Activated CD8-positive, alpha-beta memory T cell treated with anti-CD3 and anti-CD28 coated beads, Interleukin-2, amount 10 ng/mL, durations not matched to agents 7 days and 5 days (primary cell): ENCODE measurements around the gene SF3A1. TPM values are rescaled to one million over a fixed set of nuclear protein-coding genes. Genes with fewer than 3 reads are reported as not detected.
"Not testable (repeated sequence)": the region's sequence is repeated elsewhere in the genome, so short reads cannot be mapped to it uniquely, and the experiment has no call there.

Experiments
- ATAC-seq: fragments of 150-1000 bp; cut with Tn5 transposase; one replicate; pipeline ENCODE4 v1.10.0; 2021; ENCODE audit warnings: moderate library complexity
- CTCF ChIA-PET: fragments of 350-600 bp; sonication (Branson Sonifier 250); formaldehyde crosslinking; loops from one replicate; lab custom pipeline; 2021; ENCODE audit warnings: antibody characterized with exemption; lab: Charles Lee
- DNase-seq: peaks from one replicate; pipeline ENCODE4 v3.0.0-alpha.2; 2020
- H3K27ac Mint-ChIP-seq: one replicate; pipeline ENCODE4 v1.8.0; 2021; ENCODE audit warnings: mild to moderate bottlenecking, mixed read lengths
- H3K27me3 Mint-ChIP-seq: one replicate; pipeline ENCODE4 v1.8.0; 2021; ENCODE audit warnings: mixed read lengths
- H3K36me3 Mint-ChIP-seq: one replicate; pipeline ENCODE4 v1.8.0; 2021; ENCODE audit warnings: mild to moderate bottlenecking, mixed read lengths
- H3K4me1 Mint-ChIP-seq: one replicate; pipeline ENCODE4 v1.8.0; 2021; ENCODE audit warnings: mixed read lengths
- H3K4me3 Mint-ChIP-seq: one replicate; pipeline ENCODE4 v1.8.0; 2021; ENCODE audit warnings: mild to moderate bottlenecking, moderate library complexity, mixed read lengths
- H3K9me3 Mint-ChIP-seq: one replicate; pipeline ENCODE4 v1.8.0; 2022; ENCODE audit warnings: low read depth, mixed read lengths
- total RNA-seq, 2 experiments: library from RNA; stranded (reverse); gene quantifications; one replicate each; pipeline ENCODE4 v1.2.3, GENCODE V29; 2021

Gene SF3A1
- total RNA-seq, 2 experiments from 2014 or later: 214 to 267 TPM

DNA sequence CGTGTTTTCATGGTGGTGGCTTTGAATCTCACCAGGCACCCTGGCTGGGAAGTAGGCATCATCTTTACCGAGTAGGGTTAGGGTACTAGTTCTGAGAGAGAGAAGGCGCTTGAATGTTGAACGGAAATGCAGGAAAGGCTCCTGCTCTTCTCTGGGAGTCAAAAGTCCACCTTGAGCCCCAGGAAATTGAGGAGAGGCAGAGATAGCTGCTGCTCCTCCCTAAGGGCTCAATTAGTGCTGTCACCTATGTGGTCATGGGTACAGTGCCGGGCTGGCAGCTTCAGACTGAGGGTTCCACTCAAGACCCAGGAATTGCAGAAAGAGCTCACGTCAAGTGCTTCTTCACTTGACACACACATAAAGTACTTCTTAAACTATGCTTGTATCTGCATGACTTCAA lies 1.8 kb upstream of the SF3A1 start:
- H3K36me3 Mint-ChIP-seq: peaks cover 13% of the 10 kb centered on the region
- ATAC-seq: no peak
- H3K27me3 Mint-ChIP-seq: no peaks in the 10 kb centered on the region
- CTCF ChIA-PET: interaction anchor here (0.6 to 7.4 kb wide), 4 partner anchors 8 to 380 kb away, joined by 3 to 58 read pairs (median 4); partner anchors contain the start of gene CASTOR1
- DNase-seq: no peak
- H3K9me3 Mint-ChIP-seq: no peaks in the 10 kb centered on the region
- no peak overlapping the region for H3K27ac Mint-ChIP-seq
- H3K4me1 Mint-ChIP-seq: peaks cover 39% of the 10 kb centered on the region
- no peak overlapping the region for H3K4me3 Mint-ChIP-seq

- ATAC-seq (no peak), DNase-seq (no peak)
- CTCF ChIA-PET: interaction anchor here (7.4 kb wide), 1 partner anchor 69 kb away, joined by 58 read pairs; the partner anchor contains the start of gene CASTOR1
- Mint-ChIP-seq H3K4me1 (peaks cover 41% of the 10 kb centered on the region), H3K36me3 (peaks cover 16% of the 10 kb centered on the region), H3K27me3 (no peaks in the 10 kb centered on the region), H3K27ac (no peak overlapping the region), H3K9me3 (no peaks in the 10 kb centered on the region), H3K4me3 (peak overlapping the region; percentile 85)
Observed at GRCh38 chr22:30357650-30358215, 1.0 kb upstream of the SF3A1 start.

DNA sequence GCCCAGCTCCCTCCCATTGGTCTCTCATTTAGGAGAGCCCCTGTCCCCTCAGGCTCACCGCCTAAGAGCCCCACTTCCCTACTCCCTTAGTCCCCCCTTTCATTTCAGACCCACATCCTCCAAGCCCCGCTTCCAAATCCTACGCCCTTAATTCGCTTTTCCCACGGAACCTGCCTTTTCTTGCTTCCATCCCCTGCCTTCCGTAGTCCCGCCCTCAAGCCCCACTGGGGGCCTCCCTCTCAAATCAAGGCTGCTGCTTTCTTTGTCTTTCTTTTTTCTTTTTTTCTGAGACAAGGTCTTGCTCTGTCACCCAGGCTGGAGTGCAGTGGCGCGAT lies 509 bp upstream of the SF3A1 start:
- H3K27me3 Mint-ChIP-seq: no peaks in the 10 kb centered on the region
- CTCF ChIA-PET: interaction anchor here (0.6 to 7.4 kb wide), 7 partner anchors 24 to 72 kb away, joined by 3 to 58 read pairs (median 3); partner anchors contain the start of genes CASTOR1 and RNF215
- no peak for ATAC-seq
- DNase-seq: no peak
- no peaks in the 10 kb centered on the region for H3K9me3 Mint-ChIP-seq
- peaks cover 45% of the 10 kb centered on the region for H3K4me1 Mint-ChIP-seq
- H3K27ac Mint-ChIP-seq: peak overlapping the region; percentile 74
- H3K4me3 Mint-ChIP-seq: peak overlapping the region; percentile 85
- peaks cover 21% of the 10 kb centered on the region for H3K36me3 Mint-ChIP-seq

DNA sequence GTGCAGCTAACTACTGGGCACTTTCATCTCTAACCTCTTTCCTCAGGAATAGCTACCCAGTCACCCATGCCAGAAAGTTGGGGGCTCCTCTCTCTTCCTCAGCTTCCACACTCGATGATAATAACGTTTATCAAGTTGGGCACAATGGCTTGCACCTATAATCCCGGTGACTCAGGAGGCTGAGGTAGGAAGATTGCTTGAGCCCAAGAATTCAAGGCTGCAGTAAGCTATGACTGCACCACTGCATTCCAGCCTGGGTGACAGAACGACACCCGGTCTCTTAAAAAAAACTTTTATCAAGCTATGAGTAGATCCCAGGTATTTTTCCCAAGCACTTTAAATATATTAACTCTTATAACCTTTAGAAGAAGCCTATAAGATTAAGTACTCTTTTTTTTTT lies 2.0 kb downstream of the SF3A1 start:
- ATAC-seq (no peak), DNase-seq (no peak)
- no peaks in the 10 kb centered on the region for H3K27me3 Mint-ChIP-seq
- peaks cover 49% of the 10 kb centered on the region for H3K4me1 Mint-ChIP-seq
- CTCF ChIA-PET: interaction anchor here (0.6 to 7.4 kb wide), 2 partner anchors 66 to 97 kb away, joined by 3 to 58 read pairs; partner anchors contain the start of gene CASTOR1
- peaks cover 40% of the 10 kb centered on the region for H3K36me3 Mint-ChIP-seq
- no peak overlapping the region for H3K4me3 Mint-ChIP-seq
- H3K27ac Mint-ChIP-seq: peak overlapping the region; percentile 61
- no peaks in the 10 kb centered on the region for H3K9me3 Mint-ChIP-seq

- H3K4me1 Mint-ChIP-seq: peaks cover 64% of the 10 kb centered on the region
- no peak overlapping the region for H3K27ac Mint-ChIP-seq
- ATAC-seq (no peak), DNase-seq (no peak)
- H3K4me3 Mint-ChIP-seq: no peak overlapping the region
- CTCF ChIA-PET: interaction anchor here (1.5 to 1.8 kb wide), 3 partner anchors 24 to 64 kb away, joined by 4 read pairs; partner anchors contain the start of genes CASTOR1 and TBC1D10A
- H3K27me3 Mint-ChIP-seq: no peaks in the 10 kb centered on the region
- H3K36me3 Mint-ChIP-seq: peaks cover 55% of the 10 kb centered on the region
- no peaks in the 10 kb centered on the region for H3K9me3 Mint-ChIP-seq
Observed at GRCh38 chr22:30351226-30351625, 5.5 kb downstream of the SF3A1 start.

- no peak for ATAC-seq
- peaks cover 68% of the 10 kb centered on the region for H3K36me3 Mint-ChIP-seq
- H3K4me3 Mint-ChIP-seq: peak overlapping the region; percentile 16
- H3K4me1 Mint-ChIP-seq: peaks cover 56% of the 10 kb centered on the region
- H3K27ac Mint-ChIP-seq: peak overlapping the region; percentile 76
- CTCF ChIA-PET: no interaction called here
- no peaks in the 10 kb centered on the region for H3K9me3 Mint-ChIP-seq
- no peaks in the 10 kb centered on the region for H3K27me3 Mint-ChIP-seq
- DNase-seq: no peak
Observed at GRCh38 chr22:30348809-30349208, 7.9 kb downstream of the SF3A1 start.

DNA sequence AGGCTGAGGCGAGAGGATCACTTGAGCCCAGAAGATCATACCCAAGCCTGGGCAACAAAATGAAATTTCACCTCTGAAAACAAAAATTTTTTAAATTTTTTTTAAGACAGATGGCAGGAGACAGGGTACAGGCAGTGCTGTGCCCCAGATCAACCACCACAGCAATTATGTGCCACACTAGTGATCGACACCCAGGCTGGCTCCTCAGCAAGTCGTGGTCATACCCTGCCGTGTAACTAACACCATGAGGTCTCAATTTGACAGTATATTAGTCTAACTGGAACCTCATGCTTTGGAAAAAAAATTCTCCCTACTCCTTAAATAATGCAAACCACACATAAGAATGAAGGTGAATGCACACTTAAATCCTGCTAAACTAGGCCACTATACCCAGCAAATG lies 8.3 kb downstream of the SF3A1 start:
- Mint-ChIP-seq H3K4me3 (peak overlapping the region; percentile 16), H3K4me1 (peaks cover 56% of the 10 kb centered on the region), H3K27ac (peak overlapping the region; percentile 76), H3K36me3 (peaks cover 70% of the 10 kb centered on the region), H3K9me3 (no peaks in the 10 kb centered on the region), H3K27me3 (no peaks in the 10 kb centered on the region)
- DNase-seq (no peak), ATAC-seq (peak; percentile 29)
- CTCF ChIA-PET: interaction anchor here (0.6 to 1.4 kb wide), 2 partner anchors 22 to 61 kb away, joined by 3 to 5 read pairs; partner anchors contain the start of gene TBC1D10A

- CTCF ChIA-PET: interaction anchor here (1.0 to 1.7 kb wide), 5 partner anchors 17 to 59 kb away, joined by 3 to 9 read pairs (median 5); partner anchors contain the start of genes RNF215 and TBC1D10A
- peaks cover 73% of the 10 kb centered on the region for H3K36me3 Mint-ChIP-seq
- peaks cover 50% of the 10 kb centered on the region for H3K4me1 Mint-ChIP-seq
- ATAC-seq (peak; percentile 54), DNase-seq (no peak)
- H3K9me3 Mint-ChIP-seq: no peaks in the 10 kb centered on the region
- H3K27ac Mint-ChIP-seq: peak overlapping the region; percentile 76
- H3K4me3 Mint-ChIP-seq: peak overlapping the region; percentile 3
- H3K27me3 Mint-ChIP-seq: no peaks in the 10 kb centered on the region
Observed at GRCh38 chr22:30347255-30347892, 9.3 kb downstream of the SF3A1 start.

DNA sequence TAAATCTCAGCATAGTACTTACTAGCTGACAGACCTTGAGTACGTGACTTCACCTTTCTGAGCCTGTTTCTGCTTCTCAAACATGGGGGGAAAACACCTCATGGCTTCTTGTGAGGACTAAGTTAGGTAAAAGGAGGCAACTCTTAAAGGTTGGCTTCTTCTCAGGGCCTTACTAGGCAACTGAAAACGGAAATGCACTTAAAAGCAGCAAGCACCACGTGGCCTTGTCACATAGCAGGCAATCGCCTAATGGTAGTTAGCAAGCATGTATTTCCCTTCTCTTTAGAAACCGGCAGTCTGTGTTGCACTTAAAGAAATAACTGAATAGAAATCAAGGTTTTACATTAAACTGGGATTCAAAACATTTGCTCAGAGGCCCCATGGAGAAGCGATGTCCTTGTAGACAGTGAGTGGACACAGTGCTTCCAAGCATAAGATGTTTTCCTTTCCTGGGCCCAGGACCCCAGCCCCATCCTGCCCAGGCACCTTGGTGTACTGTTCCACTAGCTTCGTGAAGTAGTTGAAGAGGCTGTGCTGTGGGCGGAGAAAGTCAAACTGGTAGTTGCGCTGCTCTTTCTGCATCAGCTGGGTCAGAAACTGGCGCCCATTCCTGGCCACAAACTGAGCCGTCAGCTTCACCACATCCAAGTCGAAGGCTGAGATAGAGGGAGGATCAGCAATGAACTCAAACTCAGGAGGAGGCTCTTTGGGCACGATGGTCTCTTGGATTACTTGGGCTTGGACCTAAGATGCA lies 12.1 kb downstream of the SF3A1 start:
- DNase-seq (peak; percentile 51), ATAC-seq (no peak)
- H3K27me3 Mint-ChIP-seq: no peaks in the 10 kb centered on the region
- H3K4me1 Mint-ChIP-seq: peaks cover 39% of the 10 kb centered on the region
- H3K36me3 Mint-ChIP-seq: peaks cover 75% of the 10 kb centered on the region
- no peaks in the 10 kb centered on the region for H3K9me3 Mint-ChIP-seq
- no peak overlapping the region for H3K4me3 Mint-ChIP-seq
- CTCF ChIA-PET: interaction anchor here (0.8 to 1.3 kb wide), 2 partner anchors 19 to 236 kb away, joined by 3 to 4 read pairs; no protein-coding TSS in a partner anchor
- peak overlapping the region; percentile 68 for H3K27ac Mint-ChIP-seq

DNA sequence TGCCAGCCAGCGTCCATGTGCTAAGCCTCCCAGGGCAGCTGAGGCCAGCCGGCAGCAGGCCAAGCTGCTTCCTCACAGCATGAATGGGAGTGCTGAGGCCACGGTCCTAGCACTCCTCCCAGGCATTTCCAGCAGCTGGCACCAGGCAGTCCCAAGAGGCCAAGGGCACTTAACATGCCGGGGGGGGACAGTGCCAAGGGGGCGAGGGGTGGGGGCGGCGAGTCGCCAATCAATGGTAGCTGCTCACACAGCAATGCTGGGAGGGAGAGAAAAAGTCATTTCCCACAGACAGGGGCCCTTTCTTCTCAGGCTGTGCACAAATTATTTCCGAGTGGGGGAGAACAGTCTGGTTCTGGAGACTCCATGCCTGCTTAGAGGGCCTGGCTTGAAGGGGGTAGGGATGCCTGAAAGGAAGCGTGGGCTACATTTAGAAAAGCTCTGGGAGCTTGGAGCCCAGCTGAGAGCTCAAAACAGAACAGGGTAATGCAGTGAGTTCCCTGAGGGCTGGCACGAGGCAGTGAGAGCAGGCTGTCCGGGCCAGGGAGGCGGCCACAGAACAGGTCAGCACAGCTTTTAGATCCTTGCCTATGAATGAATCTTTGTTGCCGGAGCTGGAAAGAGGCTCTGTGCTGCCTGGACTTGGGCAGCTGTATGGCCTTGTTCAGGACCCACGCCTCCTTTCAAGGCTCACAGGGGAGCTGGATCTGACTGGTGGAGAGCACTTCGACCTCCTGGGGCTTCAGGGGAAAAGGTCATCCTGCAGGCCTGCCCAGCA lies 15.6 kb downstream of the SF3A1 start:
- Mint-ChIP-seq H3K4me1 (peaks cover 11% of the 10 kb centered on the region), H3K27me3 (no peaks in the 10 kb centered on the region), H3K36me3 (peaks cover 90% of the 10 kb centered on the region), H3K9me3 (no peaks in the 10 kb centered on the region), H3K27ac (no peak overlapping the region), H3K4me3 (no peak overlapping the region)
- CTCF ChIA-PET: interaction anchor here (0.5 to 1.9 kb wide), 4 partner anchors 9 to 53 kb away, joined by 3 to 5 read pairs (median 4); partner anchors contain the start of gene CASTOR1
- ATAC-seq: no peak
- DNase-seq: no peak

GRCh38 chr22:30338802-30339201 lies 17.9 kb downstream of the SF3A1 start:
- no peak for DNase-seq
- no peak for ATAC-seq
- H3K4me1 Mint-ChIP-seq: peaks cover 14% of the 10 kb centered on the region
- no peaks in the 10 kb centered on the region for H3K9me3 Mint-ChIP-seq
- no peaks in the 10 kb centered on the region for H3K27me3 Mint-ChIP-seq
- CTCF ChIA-PET: interaction anchor here (0.8 to 1.9 kb wide), 2 partner anchors 42 to 51 kb away, joined by 3 to 4 read pairs; no protein-coding TSS in a partner anchor
- peaks cover 89% of the 10 kb centered on the region for H3K36me3 Mint-ChIP-seq
- H3K4me3 Mint-ChIP-seq: no peak overlapping the region
- H3K27ac Mint-ChIP-seq: no peak overlapping the region

DNA sequence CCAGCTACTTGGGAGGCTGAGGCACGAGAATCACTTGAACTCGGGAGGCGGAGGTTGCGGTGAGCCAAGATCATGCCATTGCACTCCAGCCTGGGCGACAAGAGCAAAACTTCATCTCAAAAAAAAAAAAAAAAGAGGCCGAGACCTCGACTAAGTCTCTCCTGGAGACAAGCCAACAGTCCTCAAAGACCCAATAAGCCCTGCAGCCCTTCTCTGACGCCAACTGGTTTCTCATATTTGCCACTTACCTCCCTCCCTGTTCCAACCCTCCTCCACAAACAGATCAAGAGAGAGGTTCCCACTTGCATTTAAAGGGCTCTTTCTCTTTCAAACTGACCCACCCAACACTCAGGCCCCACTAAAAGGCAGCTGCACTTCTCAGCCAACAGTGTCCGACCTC lies 18.4 kb downstream of the SF3A1 start:
- ATAC-seq, H3K27ac Mint-ChIP-seq, DNase-seq, H3K27me3 Mint-ChIP-seq, H3K9me3 Mint-ChIP-seq, H3K4me3 Mint-ChIP-seq: not testable (repeated sequence)
- CTCF ChIA-PET: interaction anchor here (1.9 kb wide), 1 partner anchor 51 kb away, joined by 4 read pairs; no protein-coding TSS in a partner anchor
- Mint-ChIP-seq H3K36me3 (peaks cover 88% of the 10 kb centered on the region), H3K4me1 (peaks cover 18% of the 10 kb centered on the region)
